Activated naive CD4-positive, alpha-beta T cell treated with anti-CD3 and anti-CD28 coated beads, Interleukin-2, amount 50 U/mL, for 24 hours (primary cell): ENCODE data around the gene TSPOAP1.

Source experiments
- H3K27ac Mint-ChIP-seq: one replicate; pipeline ENCODE4 v1.8.0; 2021; ENCODE audit warnings: mild to moderate bottlenecking, mixed read lengths
- H3K27me3 Mint-ChIP-seq: one replicate; pipeline ENCODE4 v1.8.0; 2021; ENCODE audit warnings: mixed read lengths
- H3K36me3 Mint-ChIP-seq: one replicate; pipeline ENCODE4 v1.8.0; 2021; ENCODE audit warnings: mixed read lengths
- H3K4me1 Mint-ChIP-seq: one replicate; pipeline ENCODE4 v1.8.0; 2021; ENCODE audit warnings: mixed read lengths
- H3K4me3 Mint-ChIP-seq: one replicate; pipeline ENCODE4 v1.8.0; 2021; ENCODE audit warnings: mild to moderate bottlenecking, mixed read lengths
- H3K9me3 Mint-ChIP-seq: one replicate; pipeline ENCODE4 v1.8.0; 2021; ENCODE audit warnings: mixed read lengths

Gene TSPOAP1

DNA sequence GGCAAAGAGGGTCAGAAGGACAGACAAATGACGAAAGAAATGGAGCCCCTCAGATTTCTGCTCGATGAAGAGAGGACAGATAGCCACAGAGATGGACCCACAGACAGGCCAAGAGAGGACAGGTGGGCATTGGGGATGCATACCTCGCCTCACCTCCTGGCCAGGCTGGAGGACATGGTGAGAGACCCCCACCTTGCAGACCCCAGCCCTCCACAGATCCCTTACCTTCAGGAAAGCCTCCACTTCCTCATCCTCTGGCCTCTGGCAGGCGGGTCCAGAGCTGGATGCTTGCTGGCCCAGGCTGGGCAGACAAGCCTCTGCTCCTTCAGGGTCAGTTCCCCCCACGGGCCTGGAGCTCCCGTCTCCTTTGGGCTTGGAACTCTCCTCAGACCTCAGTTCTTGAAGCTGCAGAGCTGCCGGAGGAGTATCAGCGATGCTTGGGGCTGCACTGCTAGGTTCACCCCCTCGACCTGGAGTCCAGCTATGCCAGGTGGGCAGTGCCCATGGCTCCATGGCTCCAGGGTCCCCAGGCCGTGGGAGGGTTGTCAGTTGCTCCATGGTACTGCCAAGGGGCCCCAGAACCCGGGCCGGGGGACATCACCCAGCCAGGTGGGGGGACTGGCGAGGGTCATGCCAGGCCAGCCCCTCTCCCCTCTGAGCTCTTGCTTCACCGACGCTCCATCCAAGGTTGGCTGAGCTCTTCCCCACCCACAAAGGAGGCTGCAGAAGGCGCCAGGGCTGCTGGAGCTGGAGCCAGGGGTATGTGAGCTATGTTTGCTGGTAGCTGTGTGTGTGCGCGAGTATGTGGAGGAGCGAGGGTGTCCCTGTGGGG, 1.0 kb downstream of the TSPOAP1 start:
- Mint-ChIP-seq H3K9me3 (no peaks in the 10 kb centered on the region), H3K27ac (peak overlapping the region; percentile 96), H3K4me3 (peak overlapping the region; percentile 89), H3K27me3 (no peaks in the 10 kb centered on the region), H3K4me1 (peaks cover 38% of the 10 kb centered on the region), H3K36me3 (peaks cover 23% of the 10 kb centered on the region)

DNA sequence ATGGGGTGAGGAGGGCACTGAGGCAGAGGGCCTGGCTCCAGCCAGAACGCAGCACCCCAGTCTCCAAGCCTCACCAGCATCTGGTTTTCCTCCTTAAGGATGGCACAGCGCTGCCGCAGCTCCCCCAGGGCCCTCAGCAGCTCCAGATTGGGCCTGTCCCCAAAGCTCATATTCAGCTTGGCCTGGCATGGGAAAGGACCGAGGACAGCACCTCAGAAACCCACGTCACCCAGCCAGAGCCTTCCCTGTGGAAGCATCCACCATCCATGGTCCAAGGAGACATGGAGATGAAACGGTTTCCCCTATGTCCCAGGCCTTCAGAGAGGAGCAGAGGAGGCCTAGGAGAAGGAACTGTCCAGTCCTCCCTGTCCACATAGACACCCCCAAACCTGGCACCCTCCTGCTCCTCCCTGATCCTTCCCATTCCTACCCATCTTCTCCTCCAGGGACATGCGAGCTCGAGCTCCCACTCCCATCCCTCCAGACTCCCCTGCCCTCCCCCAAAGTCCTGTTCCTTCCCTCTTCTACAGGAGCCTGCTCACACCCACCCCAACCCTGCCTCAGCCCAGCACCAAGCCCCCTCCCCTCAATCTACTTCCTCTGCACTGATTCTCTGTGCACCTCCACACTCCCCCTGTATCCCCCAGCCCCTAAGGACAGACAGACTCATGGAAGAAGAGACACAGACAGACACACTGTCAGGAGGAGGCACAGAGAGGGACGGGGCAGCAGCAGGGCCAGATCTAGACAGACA, 1.8 kb downstream of the TSPOAP1 start:
- H3K36me3 Mint-ChIP-seq = peaks cover 18% of the 10 kb centered on the region

DNA sequence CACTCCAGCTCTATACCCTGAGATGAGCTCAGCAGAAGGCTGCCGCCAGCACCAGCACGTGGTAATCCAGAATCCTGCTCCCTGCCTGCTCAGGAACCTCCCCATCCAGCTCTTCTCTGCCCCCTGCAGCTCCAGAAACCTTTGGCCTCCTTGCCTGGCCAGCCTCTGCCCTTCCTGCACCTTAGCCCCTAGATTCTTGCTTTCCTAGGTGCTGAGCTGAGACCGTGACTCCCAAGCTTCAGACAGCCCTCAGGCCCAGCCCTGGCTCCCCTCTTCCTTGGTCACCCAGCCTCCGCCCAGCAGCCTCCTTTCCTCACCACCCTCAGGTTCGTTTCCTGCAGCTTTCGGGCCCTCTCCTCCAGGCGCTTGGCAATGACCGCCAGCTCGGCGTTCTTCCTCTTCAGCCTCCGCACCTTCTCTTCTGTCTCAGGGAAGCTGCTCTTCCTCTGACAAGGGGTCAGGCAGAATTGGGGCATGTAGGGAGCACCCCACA, 2.6 kb downstream of the TSPOAP1 start:
- Mint-ChIP-seq H3K9me3 (no peaks in the 10 kb centered on the region), H3K4me3 (peak overlapping the region; percentile 69), H3K27me3 (no peaks in the 10 kb centered on the region), H3K36me3 (peaks cover 10% of the 10 kb centered on the region), H3K27ac (peak overlapping the region; percentile 15), H3K4me1 (peaks cover 38% of the 10 kb centered on the region)

More for the DNA sequence above, 1.8 kb downstream of the TSPOAP1 start:
- no peaks in the 10 kb centered on the region for H3K9me3 Mint-ChIP-seq
- peaks cover 38% of the 10 kb centered on the region for H3K4me1 Mint-ChIP-seq
- H3K4me3 Mint-ChIP-seq = peak overlapping the region; percentile 89
- no peaks in the 10 kb centered on the region for H3K27me3 Mint-ChIP-seq
- H3K27ac Mint-ChIP-seq = peak overlapping the region; percentile 88

DNA sequence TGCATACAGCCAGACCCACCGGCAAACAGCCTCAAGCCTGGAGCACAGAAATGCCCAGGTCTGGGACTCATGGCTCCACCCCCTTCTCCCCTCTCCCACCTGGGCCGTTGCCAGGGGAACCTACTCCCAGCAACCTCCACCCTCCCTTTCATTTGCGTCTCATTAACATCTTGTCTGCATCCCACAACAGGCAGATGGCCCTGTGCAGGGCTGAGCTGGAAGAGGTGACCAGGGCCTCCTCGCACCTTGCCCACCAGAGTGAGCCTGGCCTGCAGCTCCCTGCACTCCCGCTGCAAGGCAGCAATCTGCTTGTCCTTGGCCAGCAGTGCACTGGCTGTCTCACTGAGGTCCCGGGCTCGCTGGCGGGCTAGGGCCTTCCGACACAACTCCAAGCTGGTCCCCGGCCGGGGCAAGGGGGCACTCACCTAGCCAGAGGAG, 3.3 kb downstream of the TSPOAP1 start:
- Mint-ChIP-seq H3K4me3 (no peak overlapping the region), H3K4me1 (peaks cover 38% of the 10 kb centered on the region), H3K9me3 (no peaks in the 10 kb centered on the region), H3K27ac (peak overlapping the region; percentile 67), H3K36me3 (peaks cover 4% of the 10 kb centered on the region), H3K27me3 (no peaks in the 10 kb centered on the region)

DNA sequence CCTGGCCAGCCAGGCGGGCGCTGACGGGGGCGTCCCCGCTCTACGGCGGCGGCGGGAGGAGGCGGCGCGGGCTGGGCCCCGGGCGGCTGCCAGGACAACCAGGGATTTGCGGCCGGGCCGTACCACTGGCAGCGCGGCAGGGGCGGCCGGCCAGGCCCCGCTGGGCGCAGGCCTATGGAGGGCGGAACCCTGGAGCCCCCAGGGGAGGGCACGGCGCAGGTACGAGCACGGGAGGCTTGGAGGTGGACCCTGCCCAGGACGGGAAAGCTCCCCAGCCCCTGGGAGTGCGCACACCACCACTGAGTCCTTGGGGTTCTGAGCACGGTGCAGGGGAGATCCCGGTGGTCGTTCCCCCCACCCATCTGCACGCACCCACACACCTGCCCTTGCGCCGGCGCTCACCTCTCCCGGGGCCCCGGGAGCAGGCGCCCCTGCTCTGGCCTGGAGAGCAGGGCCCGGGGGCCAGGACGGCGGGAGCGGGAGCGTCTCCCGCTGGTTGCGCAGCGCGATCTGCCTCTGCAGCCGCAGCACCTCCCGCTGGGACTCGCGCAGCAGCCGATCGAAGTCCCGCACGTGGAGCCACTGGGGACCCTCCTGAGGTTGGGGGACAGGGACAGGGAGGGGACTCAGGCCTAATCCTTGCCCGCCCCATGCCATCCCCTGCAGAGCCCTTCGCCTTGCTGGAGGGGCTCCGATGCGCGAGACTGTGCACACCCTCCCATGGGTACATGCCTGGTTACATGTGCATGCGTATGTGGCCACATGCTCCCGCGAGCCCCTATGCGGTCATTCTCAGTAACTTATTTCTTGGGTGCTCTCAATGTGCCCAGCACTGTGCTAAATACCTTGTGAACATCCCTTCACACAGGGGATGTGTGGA, 3.9 kb downstream of the TSPOAP1 start:
- Mint-ChIP-seq H3K36me3 (peaks cover 2% of the 10 kb centered on the region), H3K4me1 (peaks cover 38% of the 10 kb centered on the region), H3K4me3 (no peak overlapping the region)

DNA sequence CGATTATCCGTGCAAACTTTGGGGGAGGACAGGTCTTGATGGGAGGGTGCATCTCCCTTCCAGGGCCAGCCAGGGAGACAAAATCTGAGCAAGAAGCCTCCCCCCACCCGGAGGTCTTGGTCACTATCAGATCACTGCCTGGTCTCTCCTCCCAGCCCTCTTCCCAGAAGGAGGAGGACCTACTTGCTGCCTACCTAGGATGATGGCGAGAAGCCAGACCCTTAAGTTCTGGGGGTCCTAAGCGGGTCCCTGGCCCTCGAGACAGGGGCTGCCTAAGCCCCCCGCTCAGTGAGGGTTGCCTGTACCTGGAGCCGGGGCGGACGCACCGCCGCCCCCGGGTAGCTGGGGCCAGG, 4.6 kb downstream of the TSPOAP1 start:
- H3K4me1 Mint-ChIP-seq = peaks cover 34% of the 10 kb centered on the region
- no peaks in the 10 kb centered on the region for H3K27me3 Mint-ChIP-seq
- H3K36me3 Mint-ChIP-seq = peaks cover 2% of the 10 kb centered on the region
- H3K4me3 Mint-ChIP-seq = no peak overlapping the region
- H3K9me3 Mint-ChIP-seq = no peaks in the 10 kb centered on the region
- H3K27ac Mint-ChIP-seq = peak overlapping the region; percentile 30

More for the DNA sequence above, 3.9 kb downstream of the TSPOAP1 start:
- H3K9me3 Mint-ChIP-seq = no peaks in the 10 kb centered on the region
- peak overlapping the region; percentile 67 for H3K27ac Mint-ChIP-seq
- H3K27me3 Mint-ChIP-seq = no peaks in the 10 kb centered on the region

DNA sequence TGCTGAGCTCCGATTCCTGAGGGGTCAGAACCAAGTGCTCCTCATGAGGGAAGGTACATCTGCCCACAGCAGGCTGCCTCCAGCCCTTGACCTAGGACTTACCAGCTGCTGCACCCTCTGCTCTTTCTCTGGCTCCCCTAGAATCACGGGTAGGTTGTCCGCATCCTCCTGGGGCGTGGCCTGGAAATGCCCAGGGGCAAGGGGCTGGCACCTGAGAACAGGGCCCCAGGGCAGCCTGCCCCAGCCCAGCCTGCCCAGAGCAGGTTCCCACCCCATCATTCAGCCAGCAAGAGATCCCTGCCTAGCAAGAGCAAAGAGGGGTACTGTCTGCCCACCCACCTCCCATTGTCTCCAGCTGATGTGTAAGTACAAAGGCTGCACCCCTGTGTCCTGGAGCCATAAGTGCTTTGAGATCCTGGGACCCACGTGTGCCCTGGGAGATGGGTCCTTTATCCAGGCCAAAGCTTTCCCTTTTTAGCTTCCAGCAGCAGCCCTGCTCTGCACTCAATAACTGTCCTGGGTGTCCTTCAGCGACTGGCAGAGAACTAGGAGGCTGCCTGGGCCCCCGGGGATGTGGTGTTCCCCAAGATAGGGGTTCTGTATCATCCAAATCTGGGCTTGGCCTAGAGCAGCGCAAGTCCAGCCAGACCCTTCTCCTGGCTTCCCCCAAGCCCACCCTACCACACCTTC, 5.1 kb downstream of the TSPOAP1 start:
- Mint-ChIP-seq H3K9me3 (no peaks in the 10 kb centered on the region), H3K4me3 (no peak overlapping the region), H3K27me3 (no peaks in the 10 kb centered on the region), H3K36me3 (no peaks in the 10 kb centered on the region), H3K27ac (peak overlapping the region; percentile 51), H3K4me1 (peaks cover 30% of the 10 kb centered on the region)

DNA sequence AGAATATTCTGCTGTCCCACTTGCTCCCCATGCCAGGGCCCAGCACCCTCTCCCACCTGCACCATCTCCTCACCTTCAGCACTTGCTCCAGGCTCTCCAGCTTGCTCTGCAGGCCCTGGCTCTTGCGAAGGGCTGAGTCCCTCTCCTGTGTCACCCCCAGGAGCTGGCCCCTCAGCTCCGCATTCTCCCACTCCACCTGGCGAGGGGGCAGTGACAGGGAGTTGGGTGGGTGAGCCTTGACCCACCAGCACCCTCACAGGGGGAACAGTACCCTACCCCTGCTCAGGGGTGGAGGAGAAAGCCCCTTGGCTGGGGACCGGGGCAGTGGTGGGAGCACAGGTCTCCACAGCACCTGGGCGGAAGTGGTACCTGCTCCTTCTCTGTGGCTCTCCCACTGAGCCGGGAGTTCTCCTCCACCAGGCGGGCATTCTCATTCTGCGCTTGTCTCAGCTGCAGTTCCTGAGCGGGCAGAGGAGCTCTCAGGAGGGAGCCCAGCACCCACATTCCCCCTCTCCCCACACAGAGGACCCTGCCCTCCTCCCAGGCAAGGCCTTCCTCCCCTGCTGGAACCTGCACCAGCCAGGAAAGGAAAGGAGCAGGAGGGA, 5.9 kb downstream of the TSPOAP1 start:
- Mint-ChIP-seq H3K4me3 (no peak overlapping the region), H3K36me3 (no peaks in the 10 kb centered on the region), H3K4me1 (peaks cover 29% of the 10 kb centered on the region), H3K27ac (no peak overlapping the region), H3K27me3 (no peaks in the 10 kb centered on the region), H3K9me3 (no peaks in the 10 kb centered on the region)

DNA sequence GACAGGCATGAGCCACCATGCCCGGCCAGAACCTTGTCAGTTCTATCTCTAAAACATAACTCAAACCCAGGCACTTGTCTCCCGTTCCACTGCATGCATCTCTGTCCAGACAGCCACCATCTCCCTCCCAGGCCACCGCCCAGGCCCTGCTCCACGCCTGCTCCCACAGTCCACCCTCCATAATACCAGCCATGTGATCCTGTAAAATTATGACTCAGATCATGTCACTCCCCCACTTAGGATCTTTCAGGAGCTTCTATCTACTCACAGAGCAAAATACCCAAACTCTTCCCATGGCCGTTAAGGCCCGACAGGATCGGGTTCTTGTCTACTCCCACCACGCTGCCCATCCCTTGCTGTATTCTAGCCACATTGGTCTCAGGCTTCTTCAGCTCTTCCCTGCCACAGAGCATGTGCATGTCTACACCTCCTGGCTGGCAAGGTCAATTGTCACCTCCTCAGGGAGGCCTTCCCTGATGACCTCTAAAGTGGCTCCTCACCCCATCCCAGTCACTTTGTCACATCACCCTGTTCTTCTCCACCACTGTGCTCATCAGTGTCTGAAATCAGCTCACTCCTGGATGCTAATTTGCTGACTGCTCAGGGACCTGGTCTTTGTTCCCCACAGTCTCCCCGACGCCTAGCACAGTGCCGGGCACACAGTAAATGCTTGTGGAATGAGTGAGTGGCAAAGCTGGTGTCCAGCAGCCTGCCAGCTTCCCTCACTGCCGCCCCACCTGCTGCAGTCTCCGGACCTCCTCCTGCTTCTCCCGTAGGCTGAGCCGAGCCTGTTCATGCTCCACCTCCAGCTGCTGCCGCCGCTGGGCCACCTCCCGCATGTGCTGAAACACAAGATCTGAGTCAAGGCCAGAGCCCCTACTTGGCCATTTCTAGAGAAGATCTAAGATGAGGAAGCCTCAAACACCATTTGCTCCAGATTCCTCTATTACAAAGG, 6.7 kb downstream of the TSPOAP1 start:
- Mint-ChIP-seq H3K27ac (no peak overlapping the region), H3K9me3 (no peaks in the 10 kb centered on the region), H3K4me3 (no peak overlapping the region), H3K27me3 (no peaks in the 10 kb centered on the region), H3K4me1 (peaks cover 27% of the 10 kb centered on the region), H3K36me3 (no peaks in the 10 kb centered on the region)

DNA sequence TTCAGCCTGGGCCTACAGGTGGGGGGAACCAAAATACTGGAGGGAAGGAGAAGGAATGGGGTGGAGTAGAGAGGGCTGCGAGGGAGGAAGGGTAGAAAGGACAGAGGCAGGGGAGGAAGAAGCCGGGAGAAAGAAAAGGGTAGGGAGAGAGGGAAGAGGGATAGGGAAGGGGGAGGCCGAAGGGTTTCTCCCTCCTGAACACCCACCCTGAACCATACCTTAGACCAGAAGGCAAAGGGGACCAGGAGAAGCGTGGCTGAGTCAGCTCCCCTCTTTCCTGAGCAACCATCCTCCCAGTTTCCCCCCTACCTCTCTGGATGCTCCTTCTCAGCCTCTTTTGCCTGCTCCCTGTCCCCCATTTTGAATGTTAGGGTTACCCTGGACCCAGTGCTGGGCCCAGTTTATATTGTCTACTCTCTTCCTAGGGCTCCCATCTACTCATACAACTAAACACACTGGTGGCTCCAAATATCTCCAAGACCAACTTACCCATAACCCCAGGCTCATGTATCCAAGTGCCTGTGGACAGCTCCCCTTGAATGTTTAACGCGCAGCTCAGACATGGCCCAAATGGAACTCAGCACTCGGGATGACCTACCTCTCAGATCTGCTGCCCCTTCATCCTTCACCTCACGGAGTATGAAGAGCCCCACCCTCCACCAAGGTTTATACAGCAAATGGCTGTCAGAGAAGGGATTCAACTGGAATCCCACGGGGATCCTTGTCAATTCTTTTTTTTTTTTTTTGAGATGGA, 7.8 kb downstream of the TSPOAP1 start:
- Mint-ChIP-seq H3K27ac (no peak overlapping the region), H3K27me3 (no peaks in the 10 kb centered on the region), H3K9me3 (no peaks in the 10 kb centered on the region), H3K4me1 (peaks cover 18% of the 10 kb centered on the region), H3K4me3 (no peak overlapping the region), H3K36me3 (no peaks in the 10 kb centered on the region)

DNA sequence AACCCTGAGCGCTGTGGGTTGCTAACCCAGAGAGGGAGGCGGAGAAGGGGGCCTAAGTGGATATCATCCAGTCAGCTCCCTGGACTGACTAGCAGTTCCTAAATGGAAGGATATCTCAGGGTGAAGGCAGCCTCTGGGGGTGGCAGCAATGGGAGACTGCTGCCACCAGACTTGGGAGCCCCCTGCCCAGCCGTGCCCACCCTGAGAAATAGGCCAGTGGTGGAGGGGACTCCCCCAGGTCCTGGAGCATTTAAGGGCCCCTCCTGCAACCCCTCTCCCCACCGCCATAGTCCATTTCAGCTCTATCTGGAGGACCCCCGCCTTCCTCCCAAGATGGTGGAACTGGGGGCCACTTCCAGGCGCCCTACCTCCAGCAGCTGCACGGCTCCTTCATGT, 8.4 kb downstream of the TSPOAP1 start:
- H3K27me3 Mint-ChIP-seq = no peaks in the 10 kb centered on the region
- no peaks in the 10 kb centered on the region for H3K36me3 Mint-ChIP-seq
- H3K4me1 Mint-ChIP-seq = peaks cover 15% of the 10 kb centered on the region
- no peaks in the 10 kb centered on the region for H3K9me3 Mint-ChIP-seq
- no peak overlapping the region for H3K4me3 Mint-ChIP-seq
- H3K27ac Mint-ChIP-seq = no peak overlapping the region

DNA sequence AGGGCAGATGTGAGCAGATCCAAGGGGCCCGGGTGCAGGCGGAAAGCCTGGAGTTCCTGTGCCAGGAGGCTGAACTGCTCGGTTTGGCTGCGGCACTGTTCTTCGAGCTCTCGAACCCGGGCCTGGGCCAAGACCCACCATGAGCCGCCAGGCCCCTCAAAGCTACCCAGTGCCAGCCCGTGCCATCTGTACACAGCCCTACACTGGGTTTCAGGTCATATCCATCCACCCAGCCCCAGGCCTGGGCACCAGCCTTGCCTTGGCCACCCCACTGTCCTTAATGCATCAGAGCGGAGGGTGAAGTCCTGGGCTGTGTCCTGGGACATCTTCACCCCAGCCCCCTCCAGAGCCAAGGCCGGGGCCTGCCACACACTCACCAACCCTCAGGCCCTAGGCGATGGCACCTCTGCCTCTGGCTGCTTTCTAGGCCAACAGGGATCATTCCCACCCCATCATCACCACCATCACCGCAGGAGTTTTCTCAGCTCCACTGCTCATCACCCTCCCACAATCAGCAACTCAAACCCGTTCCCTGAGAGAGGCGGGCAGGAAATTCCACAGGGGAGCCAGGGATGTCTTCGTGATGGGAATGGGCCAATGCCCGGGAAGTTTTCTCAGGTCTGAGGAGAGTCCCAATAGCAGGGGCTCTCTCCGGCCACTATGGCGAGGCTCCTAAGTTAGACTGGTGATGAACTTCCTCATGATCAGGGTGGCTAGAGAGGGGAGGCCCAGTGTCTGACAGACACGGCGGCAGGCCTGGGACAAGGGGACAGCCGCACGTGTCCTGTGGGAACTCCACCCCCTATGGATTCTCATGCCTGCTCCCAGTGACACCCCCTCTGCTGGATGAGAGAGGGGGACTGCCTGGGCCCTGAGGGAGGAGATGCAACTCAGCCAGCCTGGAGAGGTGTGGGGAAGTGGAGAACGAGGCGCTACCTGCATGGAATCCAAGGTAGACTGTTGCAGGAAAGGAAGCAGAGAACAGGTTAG, 9.1 kb downstream of the TSPOAP1 start:
- Mint-ChIP-seq H3K4me1 (peaks cover 12% of the 10 kb centered on the region), H3K27me3 (no peaks in the 10 kb centered on the region), H3K9me3 (no peaks in the 10 kb centered on the region), H3K4me3 (no peak overlapping the region), H3K36me3 (no peaks in the 10 kb centered on the region), H3K27ac (peak overlapping the region; percentile 77)
